Measurements from ENCODE around the gene CNTN6.

GRCh38 chr3:1055870-1056269 is 37.0 kb upstream of the CNTN6 start:
- no peak for TF ChIP-seq POLR2A (IDR thresholded peaks at IDR 0.05)
- no peak for TF ChIP-seq CTCF (IDR thresholded peaks at IDR 0.05 in 8 of 11, conservative IDR thresholded peaks at IDR 0.05 in 3 of 11)
- no peak for TF ChIP-seq POLR2AphosphoS5 (IDR thresholded peaks at IDR 0.05)

Data from spleen (tissue), 7 donors.